ENCODE results near the gene MAP3K13.
A peak's percentile ranks its signal among the peaks of the same experiment; 100 is the strongest.

MAP3K13 gene, protein sequence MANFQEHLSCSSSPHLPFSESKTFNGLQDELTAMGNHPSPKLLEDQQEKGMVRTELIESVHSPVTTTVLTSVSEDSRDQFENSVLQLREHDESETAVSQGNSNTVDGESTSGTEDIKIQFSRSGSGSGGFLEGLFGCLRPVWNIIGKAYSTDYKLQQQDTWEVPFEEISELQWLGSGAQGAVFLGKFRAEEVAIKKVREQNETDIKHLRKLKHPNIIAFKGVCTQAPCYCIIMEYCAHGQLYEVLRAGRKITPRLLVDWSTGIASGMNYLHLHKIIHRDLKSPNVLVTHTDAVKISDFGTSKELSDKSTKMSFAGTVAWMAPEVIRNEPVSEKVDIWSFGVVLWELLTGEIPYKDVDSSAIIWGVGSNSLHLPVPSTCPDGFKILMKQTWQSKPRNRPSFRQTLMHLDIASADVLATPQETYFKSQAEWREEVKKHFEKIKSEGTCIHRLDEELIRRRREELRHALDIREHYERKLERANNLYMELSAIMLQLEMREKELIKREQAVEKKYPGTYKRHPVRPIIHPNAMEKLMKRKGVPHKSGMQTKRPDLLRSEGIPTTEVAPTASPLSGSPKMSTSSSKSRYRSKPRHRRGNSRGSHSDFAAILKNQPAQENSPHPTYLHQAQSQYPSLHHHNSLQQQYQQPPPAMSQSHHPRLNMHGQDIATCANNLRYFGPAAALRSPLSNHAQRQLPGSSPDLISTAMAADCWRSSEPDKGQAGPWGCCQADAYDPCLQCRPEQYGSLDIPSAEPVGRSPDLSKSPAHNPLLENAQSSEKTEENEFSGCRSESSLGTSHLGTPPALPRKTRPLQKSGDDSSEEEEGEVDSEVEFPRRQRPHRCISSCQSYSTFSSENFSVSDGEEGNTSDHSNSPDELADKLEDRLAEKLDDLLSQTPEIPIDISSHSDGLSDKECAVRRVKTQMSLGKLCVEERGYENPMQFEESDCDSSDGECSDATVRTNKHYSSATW

DNA sequence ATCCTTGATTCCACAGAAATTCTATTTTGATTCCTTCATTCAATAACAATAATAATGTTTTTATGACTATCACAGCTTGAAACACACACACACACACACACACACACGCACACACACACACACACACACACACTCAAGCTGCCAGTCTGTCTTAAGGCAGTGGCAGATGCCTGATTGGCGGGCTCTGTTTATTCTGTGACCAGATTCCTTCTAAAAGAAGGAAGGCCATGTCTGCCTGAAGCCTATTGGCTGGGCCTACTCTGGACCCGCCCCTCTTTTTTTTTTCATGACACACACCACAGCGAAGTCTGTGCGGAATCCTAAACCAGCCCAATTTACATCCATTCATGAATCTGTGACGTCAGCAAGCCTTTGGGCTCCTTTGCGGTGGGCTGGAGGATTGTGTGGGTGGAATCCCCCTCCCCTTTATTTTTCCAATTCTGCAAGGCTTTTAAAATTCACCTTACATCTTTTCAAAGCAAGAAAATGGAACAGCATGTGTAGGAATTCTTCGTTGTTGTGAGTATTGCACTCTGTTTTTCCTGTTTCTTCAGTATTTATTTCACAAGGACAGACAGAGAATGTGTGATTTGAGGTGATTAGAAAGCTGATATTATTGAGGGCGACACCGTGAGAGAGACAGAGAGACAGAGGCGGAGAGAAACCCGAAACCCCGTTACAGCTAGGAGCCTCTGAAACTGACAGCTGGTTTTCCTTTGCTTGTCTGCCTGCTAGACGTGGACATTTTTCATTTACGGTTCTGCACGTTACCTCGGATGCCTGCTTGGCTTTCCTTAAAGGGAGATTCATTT, at the start of gene MAP3K13:
TSS of gene MAP3K13 (plus strand) at position 287 of the 812 bp plus-strand sequence. CDS start 65,446 bp downstream, outside the sequence.
- Histone ChIP-seq H3K4me1 (ENCODE audit: control insufficient read depth, low read length) (0 out of 2 replicates have a peak, but pooled peaks cover 3% of the 10 kb centered on the region), H3F3A (ENCODE audit: control insufficient read depth, insufficient read depth) (no peaks in the 10 kb centered on the region), H3K4me2 (ENCODE audit: low read length) (peak within 1 kb of the TSS; percentile 62), H3K36me3 (ENCODE audit: control insufficient read depth, low read length) (no peaks in the 10 kb centered on the region), H3K9me3 (ENCODE audit: control insufficient read depth, insufficient read depth, low read length) (no peaks in the 10 kb centered on the region), H3K27ac (ENCODE audit: low read depth, low read length) (no peak within 1 kb of the TSS), H3K9me2 (replicated peaks; ENCODE audit: control insufficient read depth, low read length) (no peaks in the 10 kb centered on the region), H3K4me3 (ENCODE audit: low read length) (peak within 1 kb of the TSS; percentile 53), H3K79me2 (ENCODE audit: control insufficient read depth, low read length) (no peaks in the 10 kb centered on the region), H4K20me1 (ENCODE audit: control insufficient read depth, insufficient read depth, low read depth, low read length) (no peaks in the 10 kb centered on the region), H3K27me3 (ENCODE audit: control insufficient read depth, low read length) (peaks cover 31% of the 10 kb centered on the region)
- TF ChIP-seq, protein P1, sequence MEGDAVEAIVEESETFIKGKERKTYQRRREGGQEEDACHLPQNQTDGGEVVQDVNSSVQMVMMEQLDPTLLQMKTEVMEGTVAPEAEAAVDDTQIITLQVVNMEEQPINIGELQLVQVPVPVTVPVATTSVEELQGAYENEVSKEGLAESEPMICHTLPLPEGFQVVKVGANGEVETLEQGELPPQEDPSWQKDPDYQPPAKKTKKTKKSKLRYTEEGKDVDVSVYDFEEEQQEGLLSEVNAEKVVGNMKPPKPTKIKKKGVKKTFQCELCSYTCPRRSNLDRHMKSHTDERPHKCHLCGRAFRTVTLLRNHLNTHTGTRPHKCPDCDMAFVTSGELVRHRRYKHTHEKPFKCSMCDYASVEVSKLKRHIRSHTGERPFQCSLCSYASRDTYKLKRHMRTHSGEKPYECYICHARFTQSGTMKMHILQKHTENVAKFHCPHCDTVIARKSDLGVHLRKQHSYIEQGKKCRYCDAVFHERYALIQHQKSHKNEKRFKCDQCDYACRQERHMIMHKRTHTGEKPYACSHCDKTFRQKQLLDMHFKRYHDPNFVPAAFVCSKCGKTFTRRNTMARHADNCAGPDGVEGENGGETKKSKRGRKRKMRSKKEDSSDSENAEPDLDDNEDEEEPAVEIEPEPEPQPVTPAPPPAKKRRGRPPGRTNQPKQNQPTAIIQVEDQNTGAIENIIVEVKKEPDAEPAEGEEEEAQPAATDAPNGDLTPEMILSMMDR (IDR thresholded peaks at IDR 0.05; ENCODE audit: low read depth, low read length, poor library complexity, severe bottlenecking), result no peak
- TF ChIP-seq EZH2phosphoT487 (IDR thresholded peaks at IDR 0.05; ENCODE audit: borderline replicate concordance, low read length), result peak; percentile 43; the same call in 1 of the 2 replicates

GRCh38 chr3:185313693-185314246, 49.2 kb upstream of the MAP3K13 start:
- H3K9me2 ChIP-seq (replicated peaks; ENCODE audit: control insufficient read depth, low read length), result no peaks in the 10 kb centered on the region
- H3K27ac ChIP-seq (ENCODE audit: low read depth, low read length), result no peak overlapping the region
- no peak overlapping the region for H3K4me3 ChIP-seq (ENCODE audit: low read length)
- no peaks in the 10 kb centered on the region for H3K4me1 ChIP-seq (ENCODE audit: control insufficient read depth, low read length)
- no peaks in the 10 kb centered on the region for H4K20me1 ChIP-seq (ENCODE audit: control insufficient read depth, insufficient read depth, low read depth, low read length)
- no peak overlapping the region for H3K4me2 ChIP-seq (ENCODE audit: low read length)
- H3K9me3 ChIP-seq (ENCODE audit: control insufficient read depth, insufficient read depth, low read length), result no peaks in the 10 kb centered on the region
- no peaks in the 10 kb centered on the region for H3F3A ChIP-seq (ENCODE audit: control insufficient read depth, insufficient read depth)
- peaks cover 10% of the 10 kb centered on the region for H3K27me3 ChIP-seq (ENCODE audit: control insufficient read depth, low read length)
- TF ChIP-seq, protein P1 (IDR thresholded peaks at IDR 0.05; ENCODE audit: low read depth, low read length, poor library complexity, severe bottlenecking), result no peak
- TF ChIP-seq EZH2phosphoT487 (IDR thresholded peaks at IDR 0.05; ENCODE audit: borderline replicate concordance, low read length), result no peak
- H3K36me3 ChIP-seq (ENCODE audit: control insufficient read depth, low read length), result no peaks in the 10 kb centered on the region
- H3K79me2 ChIP-seq (ENCODE audit: control insufficient read depth, low read length), result no peaks in the 10 kb centered on the region

DNA sequence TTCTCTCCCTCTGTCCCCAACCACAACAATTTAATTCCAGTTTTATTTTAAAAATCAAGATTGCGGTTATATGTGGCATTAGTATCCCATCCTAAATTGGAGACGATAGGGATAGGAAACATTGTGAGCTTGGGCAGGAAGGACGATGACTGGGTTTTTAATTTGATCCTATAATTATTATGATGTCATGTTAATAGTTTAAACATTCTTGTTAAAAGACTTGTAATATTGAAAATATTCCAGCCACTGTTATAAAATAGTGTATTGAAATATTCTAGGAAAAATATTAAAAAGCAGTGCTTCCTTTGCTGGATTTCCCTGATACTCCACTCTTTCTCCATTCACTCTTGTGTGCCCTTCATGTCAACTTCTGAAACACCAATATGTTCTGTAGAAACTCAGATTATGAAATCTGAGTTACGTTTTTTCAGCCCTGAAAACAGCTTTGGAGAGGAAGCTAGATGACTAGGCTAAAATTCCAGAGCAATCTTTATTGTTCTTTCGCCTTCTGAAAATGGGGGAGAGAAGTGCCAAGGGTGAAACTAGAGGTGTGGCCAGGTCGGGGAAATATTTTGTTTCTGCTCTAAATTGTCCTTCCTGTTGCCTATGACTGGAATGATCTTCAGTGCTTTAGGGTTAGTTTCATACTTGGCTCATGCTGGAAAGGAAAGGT, 46.1 kb upstream of the MAP3K13 start:
- Histone ChIP-seq H4K20me1 (ENCODE audit: control insufficient read depth, insufficient read depth, low read depth, low read length) (no peaks in the 10 kb centered on the region), H3F3A (ENCODE audit: control insufficient read depth, insufficient read depth) (no peaks in the 10 kb centered on the region), H3K79me2 (ENCODE audit: control insufficient read depth, low read length) (no peaks in the 10 kb centered on the region), H3K4me3 (ENCODE audit: low read length) (no peak overlapping the region), H3K4me2 (ENCODE audit: low read length) (no peak overlapping the region), H3K36me3 (ENCODE audit: control insufficient read depth, low read length) (no peaks in the 10 kb centered on the region), H3K4me1 (ENCODE audit: control insufficient read depth, low read length) (no peaks in the 10 kb centered on the region), H3K9me3 (ENCODE audit: control insufficient read depth, insufficient read depth, low read length) (no peaks in the 10 kb centered on the region), H3K9me2 (replicated peaks; ENCODE audit: control insufficient read depth, low read length) (no peaks in the 10 kb centered on the region), H3K27me3 (ENCODE audit: control insufficient read depth, low read length) (peaks cover 10% of the 10 kb centered on the region), H3K27ac (ENCODE audit: low read depth, low read length) (no peak overlapping the region)
- TF ChIP-seq, protein P1 (IDR thresholded peaks at IDR 0.05; ENCODE audit: low read depth, low read length, poor library complexity, severe bottlenecking), result no peak
- TF ChIP-seq EZH2phosphoT487 (IDR thresholded peaks at IDR 0.05; ENCODE audit: borderline replicate concordance, low read length), result no peak

All from DOHH2 (cell line).